IPS DF 19.7 (cell line): ENCODE measurements around the gene RTBDN.

Experiments
- DNase-seq: peaks from one replicate; pipeline ENCODE4 v3.0.0-alpha.2; 2013; ENCODE audit warnings: low read depth, low spot score

The RTBDN gene

DNA sequence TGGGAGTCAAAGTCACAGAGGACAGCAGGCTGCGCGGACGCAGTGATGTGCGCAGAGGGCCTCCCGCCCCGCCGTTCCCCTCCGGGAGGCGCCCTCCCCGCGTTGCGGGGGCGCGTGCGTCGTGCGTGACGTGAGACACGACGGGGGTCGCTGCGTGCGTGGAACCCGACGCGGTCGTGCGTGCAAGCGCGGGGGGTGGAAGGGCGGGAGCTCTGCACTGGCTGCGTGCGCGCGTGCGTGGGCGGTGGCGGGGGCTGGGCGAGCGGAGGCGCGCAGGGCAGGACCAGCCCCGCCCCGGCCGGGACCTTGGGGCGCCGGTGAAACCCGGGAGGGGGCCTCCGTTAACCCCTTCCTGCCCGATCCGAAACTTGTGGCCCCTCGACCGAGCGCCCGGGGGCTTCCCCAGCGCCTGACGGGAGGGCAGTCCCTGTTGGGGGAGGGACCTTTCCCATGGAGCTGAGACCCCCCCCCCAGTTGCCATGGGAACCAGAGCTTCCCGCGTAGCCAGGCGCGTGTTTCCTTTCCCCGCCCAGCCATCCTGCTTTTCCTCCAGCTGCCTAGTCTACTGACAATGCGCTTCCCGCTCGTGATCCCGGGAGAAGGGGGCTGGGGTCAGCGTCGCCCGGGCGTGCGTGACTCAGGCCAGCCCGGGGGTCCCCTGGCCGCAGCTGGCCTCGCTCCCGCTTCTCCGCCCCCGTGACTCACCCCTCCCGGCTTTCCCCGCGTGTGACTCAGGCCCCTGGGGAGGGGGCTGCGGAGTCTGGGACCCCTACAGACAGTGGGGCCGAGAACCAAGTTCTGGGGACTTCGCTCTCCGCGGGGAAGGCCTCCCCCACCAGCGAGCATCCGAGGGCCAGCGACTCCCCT lies 51.7 kb downstream of the RTBDN start:
- DNase-seq, result no peak

GRCh38 chr19:12782174-12782423 lies 52.3 kb downstream of the RTBDN start:
- no peak for DNase-seq

GRCh38 chr19:12779162-12779993 lies 55.0 kb downstream of the RTBDN start:
- no peak for DNase-seq

- DNase-seq, result no peak
Measured at GRCh38 chr19:12778905-12779161, 55.5 kb downstream of the RTBDN start.

DNA sequence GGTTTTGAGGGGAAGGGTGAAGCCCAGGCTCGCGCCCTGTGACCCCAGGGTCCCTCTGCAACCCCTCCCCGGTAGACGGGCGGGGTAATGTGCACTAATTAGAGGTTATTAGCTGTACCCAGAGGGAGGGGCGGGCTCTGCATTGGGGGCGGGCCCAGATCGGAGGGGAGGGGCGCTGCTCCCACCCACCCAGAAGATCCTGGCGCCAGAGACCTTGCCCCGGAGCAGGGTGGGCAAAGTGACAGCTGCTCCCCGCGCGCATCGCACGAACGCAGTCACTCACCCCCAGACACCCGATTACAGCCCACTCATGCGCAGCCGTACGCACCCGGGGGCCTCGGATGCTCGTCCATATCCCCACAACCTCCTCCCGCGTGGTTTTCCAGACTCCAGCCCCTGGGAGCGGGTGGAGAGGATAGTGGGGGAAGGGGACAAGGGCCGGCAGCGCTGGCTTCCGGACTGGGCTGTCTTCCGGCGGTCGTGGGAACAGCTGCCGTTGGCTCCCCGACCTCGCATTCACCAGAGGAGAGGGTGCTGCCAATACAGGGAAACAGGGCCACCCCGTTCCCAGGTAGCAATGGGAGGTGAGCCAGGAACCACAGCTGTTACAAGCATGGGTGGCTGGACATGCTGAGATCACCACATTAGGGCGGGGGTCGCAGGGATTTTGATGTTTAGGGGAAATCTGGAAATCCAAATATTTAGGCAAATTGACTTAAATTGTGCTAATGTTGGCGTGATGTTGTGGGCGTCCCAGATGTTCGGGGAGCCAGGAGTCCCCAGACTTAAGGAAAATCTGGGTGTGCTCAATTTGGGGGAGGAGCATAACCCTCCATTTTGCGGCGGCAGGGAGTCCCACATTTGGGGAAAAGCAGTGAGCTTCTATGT lies 56.1 kb downstream of the RTBDN start:
- no peak for DNase-seq

DNA sequence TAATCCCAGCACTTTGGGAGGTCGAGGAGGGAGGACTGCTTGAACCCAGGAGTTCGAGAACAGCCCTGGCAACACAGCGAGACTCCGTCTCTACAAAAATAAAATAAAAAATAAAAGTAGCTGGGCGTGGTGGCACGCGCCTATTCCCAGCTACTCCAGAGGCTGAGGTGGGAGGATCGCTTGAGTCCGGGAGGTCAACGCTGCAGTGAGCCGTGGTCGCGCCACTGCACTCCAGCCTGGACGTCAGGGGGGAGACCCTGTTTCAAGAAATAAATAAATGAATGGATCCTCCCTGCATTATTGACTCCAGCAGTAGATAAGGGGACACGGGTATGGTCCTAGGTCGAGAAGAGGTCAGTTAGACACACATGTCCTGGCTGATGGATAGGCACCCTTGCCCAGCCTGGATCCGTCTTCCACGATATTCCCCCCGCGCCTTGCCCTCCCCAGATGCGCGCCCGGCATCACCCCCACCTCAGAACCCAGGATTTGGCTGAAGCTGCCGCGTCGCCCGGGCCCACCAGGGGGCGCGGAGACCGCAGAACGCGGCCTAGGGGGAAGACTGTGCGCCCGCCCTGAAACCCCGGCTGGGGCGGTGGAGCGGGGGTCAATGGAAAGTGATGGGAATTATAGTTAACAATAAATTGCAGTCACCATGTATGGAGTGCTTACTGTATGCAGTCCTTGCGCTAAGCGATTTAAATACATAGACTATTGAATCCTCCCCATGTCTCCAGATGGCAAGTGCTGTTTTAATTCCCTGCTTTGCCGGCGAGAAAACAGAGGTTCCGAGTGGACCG lies 57.0 kb downstream of the RTBDN start:
- DNase-seq, result no peak
